ENCODE data around the gene PHGDH.
"Not testable (repeated sequence)": the region's sequence is repeated elsewhere in the genome, so short reads cannot be mapped to it uniquely, and the experiment has no call there.

The PHGDH gene

GRCh38 chr1:119711804-119712341 is at the start of gene PHGDH:
PHGDH (plus strand) TSS chr1:119711934; CDS start chr1:119712023, 89 bp downstream.
- DNase-seq = peak; percentile 92

GRCh38 chr1:119662034-119662437 is 49.7 kb upstream of the PHGDH start:
- DNase-seq = no peak

- DNase-seq = no peak
These were observed 47.7 kb upstream of the PHGDH start for GRCh38 chr1:119664067-119664466.

DNA sequence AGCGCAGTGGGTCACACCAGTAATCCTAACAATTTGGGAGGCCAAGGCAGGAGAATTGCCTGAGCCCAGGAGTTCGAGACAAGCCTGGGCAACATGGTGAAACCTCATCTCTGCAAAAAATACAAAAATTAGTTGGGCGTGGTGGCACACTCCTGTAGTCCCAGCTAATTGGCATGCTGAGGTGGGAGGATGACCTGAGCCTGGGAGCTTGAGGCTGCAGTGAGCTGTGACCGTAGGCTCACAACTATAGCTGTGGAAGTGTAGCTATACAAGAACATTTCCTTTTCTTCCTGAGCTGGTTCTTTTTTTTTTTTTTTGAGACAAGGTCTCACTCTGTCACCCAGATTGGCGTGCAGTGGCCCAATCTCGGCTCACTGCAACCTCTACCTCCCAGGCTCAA is 44.6 kb upstream of the PHGDH start:
- DNase-seq = no peak

GRCh38 chr1:119670898-119671297 is 40.8 kb upstream of the PHGDH start:
- DNase-seq = no peak

DNA sequence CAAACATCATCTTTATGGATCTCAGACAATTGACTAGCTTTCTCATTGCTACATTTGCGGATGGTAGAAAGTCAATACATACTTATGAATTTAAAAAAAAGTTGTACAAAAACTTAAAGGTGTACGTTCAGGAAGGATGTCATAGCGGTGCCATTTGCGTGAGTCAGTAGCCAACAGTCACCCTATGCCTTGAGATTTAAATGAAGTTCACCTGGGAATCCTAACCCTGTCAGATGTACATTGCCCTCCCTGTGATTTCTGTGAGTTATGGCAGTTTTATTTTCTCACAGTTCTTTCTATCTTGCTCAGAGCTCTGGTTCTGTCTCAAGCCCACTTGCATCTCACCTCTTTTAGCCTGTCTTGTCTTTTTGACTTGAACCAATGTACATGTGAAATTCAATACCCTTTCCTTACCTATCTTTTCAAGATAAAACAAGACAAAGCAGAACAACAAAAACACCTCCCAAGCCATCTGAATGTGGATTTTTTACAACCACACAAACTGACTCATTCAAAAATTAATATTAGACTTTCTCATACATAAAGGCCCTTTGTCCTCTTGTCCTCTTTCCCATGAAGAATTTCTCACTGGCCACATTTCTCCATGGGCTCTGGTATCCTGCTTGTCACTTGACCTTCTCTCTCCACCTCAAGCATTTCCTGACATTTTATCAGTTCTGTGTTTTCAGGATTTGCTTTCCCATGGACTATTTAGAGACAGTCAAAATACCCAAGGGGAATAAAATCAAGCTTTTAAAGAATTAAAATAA is 38.4 kb upstream of the PHGDH start:
- no peak for DNase-seq

- DNase-seq = no peak
These were observed 37.6 kb upstream of the PHGDH start for GRCh38 chr1:119674111-119674526.

DNA sequence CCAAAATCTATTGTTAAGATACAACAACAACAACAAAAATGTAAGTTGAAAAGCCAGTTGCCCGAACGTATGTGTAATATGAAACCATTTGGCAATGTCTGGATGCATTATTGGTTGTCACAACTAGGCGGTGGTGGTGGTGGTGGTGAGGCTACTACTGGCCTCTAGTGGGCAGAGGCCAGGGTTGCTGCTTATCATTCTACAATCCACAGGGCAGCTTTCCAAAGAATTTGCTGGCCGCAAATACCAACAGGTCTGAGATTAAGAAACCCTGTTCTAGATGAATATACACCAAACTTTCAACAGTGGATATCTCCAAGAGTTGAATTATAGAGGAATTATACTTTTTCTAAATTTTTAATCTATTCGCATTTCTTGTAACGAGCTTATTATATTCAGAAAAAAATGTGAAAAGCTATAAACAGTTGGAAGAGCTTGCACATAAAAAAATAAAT is 36.9 kb upstream of the PHGDH start:
- peak; percentile 94 for DNase-seq

- peak; percentile 88 for DNase-seq
These were observed 36.1 kb upstream of the PHGDH start for GRCh38 chr1:119675349-119676345.

DNA sequence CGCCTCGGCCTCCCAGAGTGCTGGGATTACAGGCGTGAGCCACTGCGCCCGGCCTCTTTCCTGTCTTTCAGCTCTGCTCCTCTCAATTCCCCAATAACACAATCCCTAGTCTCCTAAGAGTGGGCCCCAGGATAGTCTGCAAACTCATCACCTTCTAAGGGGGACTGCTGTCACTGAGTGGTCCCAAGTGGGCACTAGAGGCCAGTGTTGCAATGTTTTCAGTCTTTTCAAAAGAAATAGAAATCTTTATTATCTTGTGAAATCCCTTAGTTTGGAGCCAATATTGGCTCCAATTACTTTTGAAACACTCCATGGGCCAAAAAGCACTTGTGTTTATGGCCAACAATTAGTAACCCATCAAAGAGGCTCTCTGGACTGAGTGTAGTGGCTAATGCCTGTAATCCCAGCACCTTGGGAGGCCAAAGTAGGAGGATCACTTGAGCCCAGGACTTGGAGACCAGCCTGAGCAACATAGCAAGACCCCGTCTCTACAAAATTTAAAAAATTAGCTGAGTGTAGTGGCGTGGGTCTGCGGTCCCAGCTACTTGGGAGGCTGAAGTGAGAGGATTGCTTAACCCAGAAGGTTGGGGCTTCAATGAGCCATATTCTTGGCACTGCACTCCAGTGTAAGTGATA is 35.0 kb upstream of the PHGDH start:
- DNase-seq = no peak

- no peak for DNase-seq
These were observed 32.5 kb upstream of the PHGDH start for GRCh38 chr1:119679223-119679622.

DNA sequence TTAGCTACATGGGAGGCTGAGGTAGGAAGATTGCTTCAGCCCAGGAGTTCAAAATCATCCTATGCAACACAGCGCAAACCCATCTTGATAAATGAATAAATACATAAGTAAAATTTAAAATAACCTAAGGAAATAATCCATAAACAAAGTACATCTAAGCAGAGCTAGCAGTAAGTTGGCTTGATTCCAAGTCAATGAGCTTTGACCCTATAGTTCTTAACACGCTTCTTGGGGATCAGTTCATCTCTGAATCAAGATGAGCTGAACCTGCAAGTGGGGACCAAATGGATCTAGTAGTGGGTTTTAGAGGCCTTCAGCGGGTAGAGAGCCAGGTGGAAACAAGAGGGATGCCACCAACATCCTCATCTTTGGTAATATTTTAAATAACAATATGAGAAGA is 31.5 kb upstream of the PHGDH start:
- no peak for DNase-seq

GRCh38 chr1:119680723-119681122 is 31.0 kb upstream of the PHGDH start:
- no peak for DNase-seq

- no peak for DNase-seq
These were observed 30.2 kb upstream of the PHGDH start for GRCh38 chr1:119681560-119681959.

GRCh38 chr1:119682141-119682540 is 29.6 kb upstream of the PHGDH start:
- DNase-seq = no peak

DNA sequence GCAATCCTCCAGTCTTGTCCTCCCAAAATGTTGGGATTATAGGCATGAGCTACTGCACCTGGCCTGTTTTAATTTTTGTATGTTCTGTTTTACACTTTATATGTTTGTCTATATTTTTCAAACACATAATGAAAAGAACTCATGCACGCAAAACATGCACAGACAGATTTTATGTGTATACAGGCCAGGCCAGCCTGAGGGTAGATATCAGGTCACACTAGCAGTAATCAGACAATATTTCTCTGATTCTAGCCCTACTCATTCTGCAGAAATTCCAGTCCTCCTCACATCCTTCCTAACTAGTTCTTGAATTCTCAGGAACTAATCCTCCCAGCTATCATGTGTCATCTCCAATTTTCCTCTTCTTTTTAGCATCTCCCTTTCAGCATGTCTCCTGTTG is 27.8 kb upstream of the PHGDH start:
- no peak for DNase-seq

DNA sequence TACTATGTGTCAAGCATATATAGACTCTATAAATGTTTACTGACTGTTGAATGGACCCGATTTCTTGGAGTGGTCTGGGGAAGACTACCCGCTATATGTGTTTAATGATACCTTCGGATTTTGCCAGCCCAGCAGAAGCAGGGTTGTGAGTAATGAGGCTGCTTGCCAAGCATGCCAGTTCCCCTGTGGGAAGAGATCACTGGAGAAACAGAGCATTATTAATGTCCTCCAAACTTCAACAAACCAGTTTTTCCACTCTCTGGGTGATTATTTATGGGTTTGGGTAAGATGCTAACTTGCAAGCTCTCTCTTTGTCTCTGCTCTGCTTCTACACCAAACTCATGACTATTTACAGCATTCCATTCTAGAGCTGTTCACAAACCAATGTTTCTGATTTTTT is 25.1 kb upstream of the PHGDH start:
- DNase-seq = peak; percentile 44

DNA sequence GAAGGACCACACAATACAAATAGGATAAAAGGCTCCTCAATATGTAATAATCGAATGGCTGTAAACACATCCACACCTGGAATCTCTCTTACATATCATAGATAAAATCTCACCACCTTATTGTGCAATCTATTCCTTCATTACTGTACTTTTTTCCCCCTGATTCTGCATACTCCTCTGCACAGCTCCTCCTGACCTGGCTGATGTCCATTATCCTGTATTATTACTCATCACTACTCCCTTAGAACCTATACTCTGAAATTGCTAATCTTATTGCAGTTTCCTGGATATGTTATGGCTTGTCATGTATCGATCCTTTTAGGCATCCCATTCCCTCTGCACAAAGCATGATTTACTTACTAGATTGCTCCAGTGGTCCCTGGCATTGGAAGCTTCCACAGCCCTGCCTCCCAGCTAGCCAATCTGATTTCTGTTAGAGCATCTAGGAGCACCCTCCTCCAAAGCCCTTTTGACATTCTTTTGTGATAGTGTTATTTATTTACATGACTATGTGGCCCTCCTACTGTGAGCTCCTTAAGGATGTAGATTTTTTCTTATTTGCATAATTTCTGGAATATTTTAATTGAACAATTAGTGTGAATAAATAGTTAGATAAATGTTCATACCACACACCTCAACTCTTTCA is 24.2 kb upstream of the PHGDH start:
- no peak for DNase-seq

DNA sequence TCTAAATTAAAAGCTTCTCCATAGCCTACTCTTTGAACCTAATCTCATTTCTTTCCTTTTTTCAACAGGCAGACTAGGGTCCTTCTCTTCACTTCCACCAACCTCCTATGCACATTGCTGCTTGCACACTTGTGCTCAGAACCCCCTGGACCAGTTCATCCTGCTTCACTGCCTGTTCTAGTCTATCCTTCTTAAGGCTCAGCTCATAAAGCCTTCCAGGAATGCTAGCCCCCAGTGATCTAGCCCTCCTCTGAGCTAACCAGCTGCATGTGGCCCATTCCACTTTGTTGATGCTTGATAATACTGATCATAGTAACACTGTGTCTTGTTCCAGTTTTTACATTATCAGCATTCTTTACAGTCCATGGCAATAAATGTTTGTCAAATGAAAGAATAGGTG is 22.9 kb upstream of the PHGDH start:
- no peak for DNase-seq

- no peak for DNase-seq
These were observed 22.2 kb upstream of the PHGDH start for GRCh38 chr1:119689511-119689910.

DNA sequence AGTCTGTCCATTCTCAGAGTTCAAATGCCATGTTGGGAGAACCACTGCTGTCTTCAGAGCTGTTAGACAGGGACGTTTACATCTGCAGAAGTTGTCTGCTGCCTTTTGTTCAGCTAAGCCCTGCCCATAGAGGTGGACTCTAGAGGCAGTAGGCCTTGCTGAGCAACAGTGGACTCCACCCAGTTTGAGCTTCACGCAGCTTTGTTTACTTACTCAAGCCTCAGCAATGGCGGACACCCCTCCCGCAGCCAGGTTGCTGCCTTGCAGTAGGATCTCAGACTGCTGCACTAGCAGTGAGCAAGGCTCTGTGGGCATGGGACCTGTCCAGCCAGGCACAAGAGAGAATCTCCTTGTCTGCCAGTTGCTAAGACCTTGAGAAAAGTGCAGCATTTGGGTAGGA is 14.9 kb upstream of the PHGDH start:
- DNase-seq = not testable (repeated sequence)

DNA sequence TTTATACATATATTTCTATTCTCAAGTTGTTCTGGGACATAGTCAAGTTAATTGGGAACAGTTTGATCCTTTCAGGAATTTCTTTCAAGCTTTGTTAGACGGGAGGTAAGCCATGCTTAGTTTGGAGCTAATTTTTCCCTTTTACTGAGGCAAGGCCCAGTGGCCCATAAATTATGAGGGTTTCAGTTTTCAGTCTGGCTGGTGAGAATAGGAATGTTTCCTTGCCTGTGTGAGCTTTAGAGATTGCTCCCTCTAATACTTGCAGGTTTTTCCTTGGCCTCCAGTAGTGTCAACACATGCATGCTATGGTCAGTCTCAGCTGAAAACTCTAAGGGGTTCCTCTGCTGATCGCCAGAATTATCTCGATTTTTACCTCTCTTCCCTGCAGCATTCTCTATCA is 14.1 kb upstream of the PHGDH start:
- no peak for DNase-seq

Measured in NCI-H345 (cell line).